Rectal smooth muscle tissue (tissue), 1 donor: ENCODE data around the gene EYS.
"Not testable (repeated sequence)": the region's sequence is repeated elsewhere in the genome, so short reads cannot be mapped to it uniquely, and the experiment has no call there.

ENCODE experiments used
- H3K27ac ChIP-seq: one replicate; pipeline ENCODE4 v1.7.0; 2013; ENCODE audit warnings: low read depth, low read length, inconsistent platforms
- H3K27me3 ChIP-seq: one replicate; pipeline ENCODE4 v1.7.0; 2013; ENCODE audit warnings: low read length; ENCODE audit not compliant: control insufficient read depth, insufficient read depth
- H3K36me3 ChIP-seq: one replicate; pipeline ENCODE4 v1.7.0; 2013; ENCODE audit warnings: low read length; ENCODE audit not compliant: control insufficient read depth, insufficient read depth
- H3K4me1 ChIP-seq: one replicate; pipeline ENCODE4 v1.7.0; 2013; ENCODE audit warnings: low read length; ENCODE audit not compliant: control insufficient read depth, insufficient read depth
- H3K4me3 ChIP-seq: one replicate; pipeline ENCODE4 v1.7.0; 2013; ENCODE audit warnings: low read length
- H3K9ac ChIP-seq: one replicate; pipeline ENCODE4 v1.7.0; 2013; ENCODE audit warnings: low read length

The EYS gene

DNA sequence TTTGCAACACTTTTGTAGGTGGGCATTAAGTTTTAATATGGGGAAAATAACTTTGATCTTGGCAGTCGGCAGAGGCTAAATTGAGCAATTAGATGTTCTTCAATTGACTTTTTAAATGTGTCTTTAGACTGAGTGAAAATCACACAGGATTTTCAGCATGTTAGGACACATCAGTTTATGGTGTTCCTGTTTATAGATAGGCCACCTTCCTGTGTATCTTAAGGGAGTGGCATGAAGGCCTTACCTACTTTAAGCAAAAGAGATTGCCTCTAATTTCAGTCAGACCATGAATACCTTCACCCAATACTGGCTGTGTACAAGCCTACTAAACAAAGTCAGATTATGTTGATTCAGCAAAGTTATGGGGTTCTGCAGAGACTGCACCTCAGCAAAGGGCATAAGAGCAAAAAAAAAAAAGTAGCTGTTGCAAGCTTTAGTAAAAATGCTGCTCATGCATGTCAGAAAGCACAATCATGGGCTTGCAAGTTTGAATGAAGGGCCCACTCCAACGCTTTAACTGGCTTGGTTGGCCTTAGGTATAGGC, 1223.0 kb downstream of the EYS start:
- Histone ChIP-seq H3K9ac (no peak overlapping the region), H3K4me3 (no peak overlapping the region), H3K36me3 (no peaks in the 10 kb centered on the region), H3K27me3 (no peaks in the 10 kb centered on the region), H3K27ac (no peak overlapping the region), H3K4me1 (no peaks in the 10 kb centered on the region)

DNA sequence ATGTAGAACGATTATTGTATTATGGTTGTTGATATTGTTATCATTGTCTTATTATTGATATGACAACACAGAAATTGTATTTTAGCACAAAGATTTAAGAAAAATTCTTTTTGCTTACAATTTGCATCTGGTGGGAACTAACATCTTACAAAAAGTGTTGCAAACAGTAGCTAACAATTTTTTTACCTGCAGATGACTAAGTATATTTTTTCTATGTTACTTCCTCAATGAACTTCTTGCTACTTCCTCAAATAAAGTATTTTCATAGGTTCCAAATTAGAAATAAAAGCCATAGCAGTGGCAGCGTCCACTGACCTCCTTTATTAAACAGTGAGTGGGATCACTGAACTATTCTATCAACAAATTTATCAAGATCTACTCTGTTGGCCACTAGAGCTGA, 1224.4 kb downstream of the EYS start:
- Histone ChIP-seq H3K4me1 (no peaks in the 10 kb centered on the region), H3K9ac (no peak overlapping the region), H3K4me3 (no peak overlapping the region), H3K27me3 (no peaks in the 10 kb centered on the region), H3K27ac (no peak overlapping the region), H3K36me3 (no peaks in the 10 kb centered on the region)

DNA sequence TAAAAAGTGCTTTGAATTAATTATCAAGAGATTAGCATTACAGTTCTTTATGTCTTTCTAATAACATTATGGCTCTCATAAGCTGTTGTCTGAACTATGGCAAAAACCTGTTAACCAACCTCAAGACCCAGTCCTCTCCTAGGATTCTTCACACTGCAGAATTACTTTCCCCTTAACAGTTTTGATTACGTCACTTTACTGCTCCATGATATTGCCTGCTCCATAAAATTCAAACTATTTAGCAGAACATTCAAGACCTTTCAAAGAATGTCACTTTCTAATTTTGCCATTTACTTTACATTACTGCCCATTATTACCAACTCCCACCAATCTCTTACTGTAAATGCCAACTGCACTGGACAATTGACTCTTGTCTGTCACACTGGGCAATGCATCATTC, 1227.9 kb downstream of the EYS start:
- no peak overlapping the region for H3K9ac ChIP-seq
- H3K4me3 ChIP-seq = no peak overlapping the region
- no peaks in the 10 kb centered on the region for H3K27me3 ChIP-seq
- H3K36me3 ChIP-seq = no peaks in the 10 kb centered on the region
- H3K27ac ChIP-seq = no peak overlapping the region
- no peaks in the 10 kb centered on the region for H3K4me1 ChIP-seq

GRCh38 chr6:64477391-64477790, 1229.6 kb downstream of the EYS start:
- Histone ChIP-seq H3K9ac (no peak overlapping the region), H3K27me3 (no peaks in the 10 kb centered on the region), H3K36me3 (no peaks in the 10 kb centered on the region), H3K27ac (no peak overlapping the region), H3K4me1 (no peaks in the 10 kb centered on the region), H3K4me3 (no peak overlapping the region)

DNA sequence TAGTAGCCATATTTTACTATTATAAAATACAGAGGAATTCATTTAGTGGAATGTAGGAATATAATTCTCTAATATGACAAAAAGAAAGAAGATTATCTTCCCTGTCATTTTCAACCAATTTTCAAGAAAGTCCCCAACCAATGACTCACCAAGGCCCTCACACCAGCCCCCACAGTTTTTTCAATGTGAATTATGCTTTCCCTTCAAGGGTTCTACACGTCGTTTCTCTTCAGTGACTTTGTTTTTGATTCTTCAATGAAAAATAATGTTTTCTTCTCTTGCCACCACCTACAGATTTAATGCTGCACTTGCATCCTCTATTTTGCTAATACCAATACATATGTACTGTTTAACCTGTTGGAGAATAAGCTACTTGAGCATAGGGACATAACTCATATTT, 1230.1 kb downstream of the EYS start:
- no peak overlapping the region for H3K27ac ChIP-seq
- H3K4me3 ChIP-seq = no peak overlapping the region
- no peaks in the 10 kb centered on the region for H3K36me3 ChIP-seq
- no peaks in the 10 kb centered on the region for H3K4me1 ChIP-seq
- no peaks in the 10 kb centered on the region for H3K27me3 ChIP-seq
- no peak overlapping the region for H3K9ac ChIP-seq

- H3K4me3 ChIP-seq, H3K27ac ChIP-seq, H3K27me3 ChIP-seq, H3K36me3 ChIP-seq, H3K9ac ChIP-seq, H3K4me1 ChIP-seq: not testable (repeated sequence)
Measured at GRCh38 chr6:64469405-64469804, 1237.6 kb downstream of the EYS start.

DNA sequence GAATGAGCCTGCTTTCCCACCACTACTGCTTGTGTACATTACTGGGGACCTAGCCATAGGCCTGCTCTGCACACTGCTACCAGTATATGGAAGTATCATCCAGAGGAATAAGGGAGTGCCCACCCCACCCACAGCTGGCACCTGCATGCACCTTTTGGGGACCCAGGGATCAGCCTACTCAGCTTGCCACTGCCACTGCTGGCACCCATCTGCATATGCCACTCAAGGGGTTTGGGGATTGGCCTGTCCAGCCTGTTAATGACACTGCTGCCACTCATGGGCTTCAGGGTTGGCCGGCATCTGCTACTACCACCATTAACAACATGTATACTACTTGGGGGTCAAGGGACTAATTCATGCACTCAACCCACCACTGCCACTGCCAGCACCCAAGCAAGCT, 1239.4 kb downstream of the EYS start:
- Histone ChIP-seq H3K4me3 (no peak overlapping the region), H3K27ac (no peak overlapping the region), H3K27me3 (no peaks in the 10 kb centered on the region), H3K9ac (no peak overlapping the region), H3K4me1 (no peaks in the 10 kb centered on the region), H3K36me3 (no peaks in the 10 kb centered on the region)

DNA sequence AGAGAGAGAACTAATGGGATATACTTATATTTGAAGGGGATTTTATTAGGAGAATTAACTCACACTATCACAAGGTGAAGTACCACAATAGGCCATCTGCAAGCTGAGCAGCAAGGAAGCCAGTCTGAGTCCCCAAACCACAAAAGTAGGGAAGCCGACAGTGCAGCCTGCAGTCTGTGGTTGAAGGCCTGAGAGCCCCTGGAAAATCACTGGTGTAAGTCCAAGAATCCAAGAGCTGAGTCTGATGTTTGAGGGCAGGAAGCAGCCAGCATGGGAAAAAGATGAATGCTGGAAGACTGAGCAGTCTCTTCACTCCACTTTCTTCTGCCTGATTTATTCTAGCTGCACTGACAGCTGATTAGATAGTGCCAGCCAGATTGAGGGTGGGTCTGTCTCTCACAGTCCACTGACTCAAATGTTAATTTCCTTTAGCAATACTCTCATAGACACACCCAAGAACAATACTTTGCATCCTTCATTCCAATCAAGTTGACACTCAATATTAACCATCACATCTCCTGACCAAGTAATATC, 1247.5 kb downstream of the EYS start:
- H3K9ac ChIP-seq = no peak overlapping the region
- H3K27me3 ChIP-seq = no peaks in the 10 kb centered on the region
- no peak overlapping the region for H3K27ac ChIP-seq
- H3K4me1 ChIP-seq = no peaks in the 10 kb centered on the region
- no peaks in the 10 kb centered on the region for H3K36me3 ChIP-seq
- H3K4me3 ChIP-seq = no peak overlapping the region

- not testable (repeated sequence) for H3K27ac ChIP-seq, H3K4me1 ChIP-seq, H3K27me3 ChIP-seq, H3K36me3 ChIP-seq, H3K4me3 ChIP-seq, H3K9ac ChIP-seq
Measured at GRCh38 chr6:64448101-64448500, 1258.9 kb downstream of the EYS start.

DNA sequence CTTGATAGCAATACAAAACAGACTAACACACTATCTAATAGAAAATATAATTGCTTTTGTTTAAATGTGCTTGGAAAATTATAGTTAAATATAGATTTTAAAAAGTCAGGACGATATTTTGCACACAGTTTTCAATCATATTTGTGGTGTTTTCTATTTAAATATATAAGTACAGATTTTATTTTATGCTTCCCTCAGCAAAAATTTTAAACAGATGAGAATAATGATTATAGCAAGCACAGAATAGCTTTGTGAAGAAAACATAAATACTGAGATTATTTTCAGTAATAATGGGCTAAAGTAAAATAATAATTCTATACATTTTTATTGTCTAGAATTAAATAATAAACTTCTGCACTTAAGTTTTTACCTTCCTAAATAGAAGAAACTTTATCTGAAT, 1262.0 kb downstream of the EYS start:
- no peaks in the 10 kb centered on the region for H3K27me3 ChIP-seq
- H3K9ac ChIP-seq = no peak overlapping the region
- no peak overlapping the region for H3K4me3 ChIP-seq
- no peaks in the 10 kb centered on the region for H3K4me1 ChIP-seq
- H3K36me3 ChIP-seq = no peaks in the 10 kb centered on the region
- H3K27ac ChIP-seq = no peak overlapping the region

- Histone ChIP-seq H3K9ac (no peak overlapping the region), H3K27ac (no peak overlapping the region), H3K4me1 (no peaks in the 10 kb centered on the region), H3K36me3 (no peaks in the 10 kb centered on the region), H3K4me3 (no peak overlapping the region), H3K27me3 (no peaks in the 10 kb centered on the region)
Measured at GRCh38 chr6:64439274-64439673, 1267.8 kb downstream of the EYS start.

DNA sequence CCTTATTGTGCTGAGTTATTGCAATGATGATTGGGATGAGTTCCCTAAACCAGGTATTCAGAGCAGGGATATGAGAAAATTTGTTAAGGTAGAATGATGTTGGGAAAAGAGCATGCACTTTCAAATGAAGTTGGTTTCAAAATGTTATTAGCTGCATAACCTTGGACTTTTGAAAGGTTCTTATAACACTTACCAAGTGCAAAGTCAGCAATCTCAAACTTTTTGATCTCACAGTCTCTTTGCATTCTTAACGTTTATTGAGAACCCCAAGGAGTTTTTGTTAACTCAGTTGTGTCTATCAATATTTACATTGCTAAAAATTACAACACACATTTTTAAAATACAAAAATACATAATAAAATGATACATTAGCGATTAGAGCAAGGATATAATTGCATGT, 1269.0 kb downstream of the EYS start:
- Histone ChIP-seq H3K27me3 (no peaks in the 10 kb centered on the region), H3K4me1 (no peaks in the 10 kb centered on the region), H3K27ac (no peak overlapping the region), H3K36me3 (no peaks in the 10 kb centered on the region), H3K9ac (no peak overlapping the region), H3K4me3 (no peak overlapping the region)

- Histone ChIP-seq H3K27me3 (no peaks in the 10 kb centered on the region), H3K9ac (no peak overlapping the region), H3K4me3 (no peak overlapping the region), H3K4me1 (no peaks in the 10 kb centered on the region), H3K27ac (no peak overlapping the region), H3K36me3 (no peaks in the 10 kb centered on the region)
Measured at GRCh38 chr6:64429926-64430325, 1277.1 kb downstream of the EYS start.
